Pulmonary artery endothelial cell (primary cell): ENCODE results near the gene CDCA3. TPM values are rescaled to one million over a fixed set of nuclear protein-coding genes. Genes with fewer than 3 reads are reported as not detected.
"Not testable (repeated sequence)": the region's sequence is repeated elsewhere in the genome, so short reads cannot be mapped to it uniquely, and the experiment has no call there.

ENCODE experiments used
- DNase-seq: peaks from one replicate; pipeline ENCODE4 v3.0.0-alpha.2; 2011; ENCODE audit warnings: low read depth, low spot score
- total RNA-seq: library from RNA; depleted of rRNA; stranded (reverse); fragments of >200 nt; gene quantifications from 2 replicates; pipeline ENCODE4 v1.2.3, GENCODE V29; 2014

CDCA3 gene
- total RNA-seq, 1 donor from 2014 or later, result 11.0 TPM

DNA sequence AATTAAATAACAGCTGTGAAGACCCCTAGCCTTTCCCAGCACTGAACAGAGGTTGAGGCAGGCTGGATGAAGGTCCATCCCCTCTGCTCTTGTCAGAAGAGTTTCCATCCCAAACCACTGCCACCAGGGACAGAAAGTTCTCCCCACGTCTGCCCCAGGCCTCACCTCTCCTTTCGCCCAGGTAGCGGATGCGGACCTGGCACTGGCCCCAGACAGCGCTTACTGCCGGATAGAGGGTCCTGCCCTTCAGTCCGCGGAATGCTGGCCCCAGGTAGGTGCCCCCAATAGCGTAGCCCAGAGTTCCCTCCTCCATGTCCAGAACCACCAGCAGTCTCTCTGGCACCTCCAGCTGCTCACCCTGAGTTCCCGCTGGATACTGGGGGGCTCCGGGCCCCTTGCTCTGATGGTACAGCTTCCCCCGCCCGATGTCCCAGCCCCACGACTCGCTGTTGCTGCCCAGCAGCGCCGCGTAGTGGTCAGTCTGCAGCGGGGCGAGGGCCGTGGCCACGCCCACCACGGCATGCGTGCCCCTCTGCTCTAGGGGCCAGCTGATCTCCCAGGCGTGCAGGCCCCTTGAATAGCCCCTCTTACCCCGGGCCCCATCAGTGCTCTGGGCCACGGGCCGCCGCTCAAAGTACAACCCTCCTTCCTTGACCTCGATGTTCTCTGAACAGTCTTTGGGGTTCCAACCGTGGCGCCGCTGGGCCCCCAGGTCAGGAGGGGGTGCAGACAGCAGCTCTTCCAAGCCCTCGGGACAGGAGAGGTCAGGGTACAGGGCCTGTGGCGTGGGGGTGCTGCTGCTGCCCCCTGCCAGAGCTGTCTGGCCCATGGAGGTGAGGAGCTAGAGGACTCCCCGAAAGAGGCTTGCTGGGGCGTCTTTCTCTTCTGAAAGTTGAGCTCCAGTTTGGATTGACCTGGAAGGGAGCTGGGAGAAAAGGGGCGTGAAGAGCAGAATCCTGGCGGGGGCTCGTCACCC lies 21.3 kb upstream of the CDCA3 start:
- no peak for DNase-seq

DNA sequence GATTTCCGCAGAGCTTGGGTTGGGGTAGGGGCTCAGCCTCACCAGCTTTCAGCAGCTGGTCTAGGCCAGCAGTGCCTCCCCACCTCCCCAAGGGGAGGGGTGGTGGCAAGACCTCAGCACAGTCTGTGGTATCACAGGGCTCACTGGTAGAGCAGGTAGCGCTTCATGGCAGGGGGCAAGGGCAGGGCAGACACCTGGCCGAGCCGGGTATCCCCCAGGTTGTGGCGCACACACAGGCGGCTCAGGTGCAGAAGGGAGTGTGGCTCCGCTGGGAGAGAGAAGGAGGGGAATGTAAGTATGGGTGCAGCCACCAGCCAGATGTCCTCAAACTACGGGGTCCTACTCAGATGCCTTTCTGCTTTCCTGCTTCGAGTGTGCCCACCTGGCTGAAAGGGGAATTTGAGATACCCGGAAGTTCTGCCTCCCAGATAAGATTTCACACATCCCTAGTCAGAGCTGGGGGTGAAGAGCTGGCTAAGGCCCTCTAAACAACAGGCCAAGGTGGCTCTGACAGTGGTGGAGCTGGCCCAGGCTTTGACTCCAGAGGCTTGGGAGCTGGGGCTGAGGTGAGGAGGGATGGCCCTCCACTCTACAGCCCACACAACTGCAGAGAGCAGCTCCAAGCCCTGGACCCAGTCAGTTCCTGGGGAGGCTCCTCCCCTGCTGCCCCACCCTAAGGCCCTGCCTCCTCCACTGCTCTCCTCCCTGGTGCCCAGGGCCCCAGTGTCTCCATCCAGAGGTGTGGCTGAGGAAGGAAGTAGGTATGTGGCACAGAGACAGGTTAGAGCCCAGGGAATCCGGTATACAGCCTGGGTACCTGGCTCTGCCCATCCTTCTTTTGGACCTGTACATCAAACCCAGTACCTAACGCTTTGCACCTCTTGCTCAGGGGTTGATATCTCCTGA lies 20.2 kb upstream of the CDCA3 start:
- no peak for DNase-seq

DNA sequence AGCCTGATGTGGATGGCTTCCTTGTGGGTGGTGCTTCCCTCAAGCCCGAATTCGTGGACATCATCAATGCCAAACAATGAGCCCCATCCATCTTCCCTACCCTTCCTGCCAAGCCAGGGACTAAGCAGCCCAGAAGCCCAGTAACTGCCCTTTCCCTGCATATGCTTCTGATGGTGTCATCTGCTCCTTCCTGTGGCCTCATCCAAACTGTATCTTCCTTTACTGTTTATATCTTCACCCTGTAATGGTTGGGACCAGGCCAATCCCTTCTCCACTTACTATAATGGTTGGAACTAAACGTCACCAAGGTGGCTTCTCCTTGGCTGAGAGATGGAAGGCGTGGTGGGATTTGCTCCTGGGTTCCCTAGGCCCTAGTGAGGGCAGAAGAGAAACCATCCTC lies 19.2 kb upstream of the CDCA3 start:
- DNase-seq, result not testable (repeated sequence)

GRCh38 chr12:6869049-6870021 lies 18.2 kb upstream of the CDCA3 start:
- DNase-seq, result no peak

DNA sequence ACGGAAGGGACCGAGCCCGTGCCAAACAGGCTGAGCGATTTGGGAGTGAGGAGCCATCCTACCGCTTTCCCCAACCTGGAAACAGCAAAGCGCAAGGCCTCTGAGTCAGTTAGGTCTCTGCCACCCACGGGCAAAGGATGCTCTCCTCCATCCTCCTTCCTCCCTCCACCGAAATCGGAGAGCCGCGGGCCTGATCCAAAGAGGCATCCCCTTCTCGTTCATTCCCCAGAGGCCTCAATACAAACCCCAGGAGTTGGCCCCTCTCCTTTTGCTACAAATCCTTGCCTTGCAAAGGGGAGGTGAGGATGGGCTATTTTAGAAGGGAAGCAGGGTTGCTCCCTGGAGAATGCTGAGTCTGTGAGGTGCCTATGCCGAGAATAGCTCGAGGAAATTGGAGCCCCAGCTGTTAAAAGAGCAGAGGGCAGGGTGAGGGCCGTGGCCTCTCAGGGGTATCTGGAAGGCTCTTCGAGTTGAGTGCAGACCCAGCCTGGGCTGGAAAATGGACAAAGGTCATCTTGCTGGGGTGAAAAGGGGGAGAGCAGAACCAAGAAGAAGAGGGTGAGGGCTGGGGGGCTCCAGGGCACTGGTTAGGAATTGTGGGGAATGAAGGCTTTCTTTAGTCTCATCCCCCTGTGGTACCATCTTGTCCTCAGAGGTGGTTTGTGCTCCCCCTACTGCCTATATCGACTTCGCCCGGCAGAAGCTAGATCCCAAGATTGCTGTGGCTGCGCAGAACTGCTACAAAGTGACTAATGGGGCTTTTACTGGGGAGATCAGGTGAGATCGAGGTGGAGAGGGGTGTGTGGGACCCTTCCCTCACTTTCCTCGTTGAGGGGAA lies 17.3 kb upstream of the CDCA3 start:
- no peak for DNase-seq

DNA sequence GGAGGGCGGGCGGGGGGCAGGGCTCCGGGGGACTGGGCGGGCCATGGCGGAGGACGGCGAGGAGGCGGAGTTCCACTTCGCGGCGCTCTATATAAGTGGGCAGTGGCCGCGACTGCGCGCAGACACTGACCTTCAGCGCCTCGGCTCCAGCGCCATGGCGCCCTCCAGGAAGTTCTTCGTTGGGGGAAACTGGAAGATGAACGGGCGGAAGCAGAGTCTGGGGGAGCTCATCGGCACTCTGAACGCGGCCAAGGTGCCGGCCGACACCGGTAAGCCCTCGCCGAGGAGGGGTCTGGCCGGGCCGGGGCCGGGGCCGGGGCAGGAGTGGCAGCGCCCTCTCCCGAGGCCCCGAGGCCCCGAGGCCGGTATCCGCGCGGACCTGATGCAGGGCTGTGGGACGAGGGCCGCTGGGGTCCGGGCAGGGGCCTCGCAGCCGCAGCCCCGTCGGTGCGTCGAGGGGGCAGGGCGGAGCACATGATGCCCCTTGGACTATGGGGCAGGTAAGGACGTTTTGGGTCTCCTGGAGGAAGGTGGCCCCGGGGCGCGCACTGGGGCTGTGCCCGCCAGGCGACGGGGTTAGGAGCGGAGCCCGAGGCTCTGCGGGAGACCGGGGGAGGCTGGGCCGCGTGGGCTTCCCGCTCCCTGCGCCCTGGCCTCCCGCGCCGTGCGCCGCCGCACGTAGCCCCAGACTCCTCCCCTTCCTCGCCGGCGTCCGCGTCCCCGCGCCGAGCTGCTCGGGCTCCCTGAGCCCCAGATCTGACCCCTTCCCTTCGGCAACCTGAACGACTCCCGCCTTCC lies 16.5 kb upstream of the CDCA3 start, which contains the start of gene TPI1:
TSS of gene TPI1 (plus strand) at position 119 of the 798 bp plus-strand sequence. CDS start at position 155, 36 bp downstream.
- DNase-seq, result no peak

DNA sequence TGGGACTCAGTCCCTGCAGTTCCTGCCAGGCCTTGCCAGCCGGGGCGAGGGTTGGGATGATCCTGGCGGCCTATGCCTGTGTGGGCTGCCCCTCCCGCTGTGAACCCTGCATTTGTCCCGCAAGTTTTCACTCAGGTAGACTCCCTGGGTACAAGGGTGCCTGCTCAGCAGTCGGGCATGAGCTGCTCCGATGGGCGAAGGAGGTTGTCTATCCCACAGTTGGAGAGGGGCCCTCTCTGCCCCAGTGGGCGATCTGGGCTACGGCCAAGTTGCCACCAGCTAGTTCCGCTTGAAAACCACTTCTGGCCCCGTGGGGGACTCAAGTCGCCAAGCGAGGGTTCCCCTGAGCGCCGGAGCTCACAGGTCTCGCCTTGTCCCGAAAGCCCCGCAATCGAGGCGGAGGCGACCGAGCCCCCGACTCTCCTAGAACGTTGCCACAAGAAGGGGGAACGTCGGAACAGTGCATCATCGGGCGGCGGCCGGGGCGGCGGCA lies 15.9 kb upstream of the CDCA3 start:
- no peak for DNase-seq

DNA sequence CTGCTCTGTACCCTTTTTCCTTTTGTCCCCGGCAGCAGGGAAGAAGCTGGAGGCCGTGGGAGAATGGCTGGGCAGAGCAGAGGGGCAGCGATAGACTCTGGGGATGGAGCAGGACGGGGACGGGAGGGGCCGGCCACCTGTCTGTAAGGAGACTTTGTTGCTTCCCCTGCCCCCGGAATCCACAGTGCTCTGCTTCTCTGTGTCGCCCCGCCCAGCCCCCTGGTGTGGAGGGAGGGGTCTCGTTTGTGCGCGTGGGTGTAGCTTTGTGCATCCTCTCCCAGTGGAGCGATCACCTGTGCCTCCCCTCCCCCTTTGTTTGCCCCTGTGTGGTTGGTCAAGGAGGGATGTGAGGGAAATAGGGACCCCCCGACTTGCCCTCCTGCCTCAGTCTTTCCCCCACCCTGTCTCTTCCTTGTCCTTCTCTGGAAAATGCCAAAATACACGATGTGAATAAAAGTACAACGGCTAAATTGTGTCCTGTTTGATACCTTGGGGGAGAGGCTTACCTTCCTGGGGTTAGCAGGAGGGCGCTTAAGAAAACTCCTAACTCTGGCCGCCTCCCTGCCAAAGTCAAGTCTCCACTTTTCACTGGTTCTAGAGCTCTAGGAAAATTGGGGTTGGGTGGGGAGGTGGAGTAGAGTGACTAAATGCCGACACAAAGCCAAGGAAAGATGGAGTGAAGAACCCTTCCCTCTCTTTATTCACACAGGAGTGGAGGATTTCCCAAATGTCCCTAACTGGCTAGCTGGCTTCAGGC lies 15.3 kb upstream of the CDCA3 start:
- no peak for DNase-seq

DNA sequence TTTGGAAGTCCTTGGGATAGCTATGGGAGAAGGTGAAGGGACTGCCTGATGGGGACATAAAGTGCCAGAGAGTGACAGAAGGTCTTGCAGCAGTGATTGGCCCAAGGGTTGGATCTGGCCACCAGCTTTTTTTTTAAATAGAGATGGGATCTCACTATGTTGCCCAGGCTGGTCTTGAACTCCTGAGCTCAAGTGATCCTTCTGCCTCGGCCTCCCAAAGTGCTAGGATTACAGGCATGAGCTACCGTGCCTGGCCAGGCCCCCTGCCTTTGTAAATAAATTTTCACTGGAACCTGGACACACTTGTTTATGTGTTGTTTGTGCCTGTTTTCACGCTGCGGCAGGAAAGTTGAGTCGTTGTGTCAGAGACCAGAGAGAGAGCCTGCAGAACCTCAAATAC lies 14.2 kb upstream of the CDCA3 start:
- not testable (repeated sequence) for DNase-seq

- no peak for DNase-seq
Measured at GRCh38 chr12:6863586-6864321, 12.7 kb upstream of the CDCA3 start.

GRCh38 chr12:6863033-6863432 lies 11.9 kb upstream of the CDCA3 start:
- DNase-seq, result no peak

DNA sequence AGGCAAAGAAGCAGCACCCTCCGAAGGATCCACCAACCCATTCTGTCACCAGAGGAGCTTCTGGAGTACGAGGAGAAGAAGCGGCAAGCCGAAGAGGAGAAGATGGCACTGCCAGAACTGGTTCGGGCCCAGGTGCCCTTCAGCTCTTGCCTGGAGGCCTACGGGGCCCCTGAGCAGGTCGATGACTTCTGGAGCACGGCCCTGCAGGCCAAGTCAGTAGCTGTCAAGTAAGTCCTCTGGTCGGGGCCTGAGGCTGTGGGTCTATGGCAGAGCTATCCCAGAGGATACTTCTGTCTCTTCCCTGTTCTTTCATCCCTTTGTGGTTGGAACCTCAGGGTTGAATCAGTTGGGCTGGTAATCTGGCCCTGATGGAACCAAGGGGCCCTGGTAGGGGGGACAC lies 10.3 kb upstream of the CDCA3 start:
- DNase-seq, result no peak

GRCh38 chr12:6860942-6861341 lies 9.9 kb upstream of the CDCA3 start:
- DNase-seq, result no peak

DNA sequence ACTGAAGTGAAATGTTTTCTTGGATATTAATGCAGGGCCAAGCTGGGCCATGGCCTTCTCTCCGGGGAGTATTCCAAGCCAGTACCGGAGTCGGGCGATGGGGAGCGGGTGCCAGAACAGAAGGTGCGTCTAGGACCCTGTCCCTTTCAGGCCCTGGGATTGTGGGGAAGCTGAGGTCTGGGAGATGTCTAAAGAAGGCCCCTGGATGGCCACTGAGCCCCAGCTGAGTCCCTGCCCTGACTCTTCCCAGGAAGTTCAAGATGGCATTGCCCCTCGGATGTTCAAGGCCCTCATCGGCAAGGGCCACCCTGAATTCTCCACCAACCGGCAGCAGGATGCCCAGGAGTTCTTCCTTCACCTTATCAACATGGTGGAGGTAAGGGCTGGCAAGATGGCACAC lies 9.0 kb upstream of the CDCA3 start:
- DNase-seq, result no peak

- DNase-seq, result no peak
Measured at GRCh38 chr12:6858799-6859198, 7.7 kb upstream of the CDCA3 start.

DNA sequence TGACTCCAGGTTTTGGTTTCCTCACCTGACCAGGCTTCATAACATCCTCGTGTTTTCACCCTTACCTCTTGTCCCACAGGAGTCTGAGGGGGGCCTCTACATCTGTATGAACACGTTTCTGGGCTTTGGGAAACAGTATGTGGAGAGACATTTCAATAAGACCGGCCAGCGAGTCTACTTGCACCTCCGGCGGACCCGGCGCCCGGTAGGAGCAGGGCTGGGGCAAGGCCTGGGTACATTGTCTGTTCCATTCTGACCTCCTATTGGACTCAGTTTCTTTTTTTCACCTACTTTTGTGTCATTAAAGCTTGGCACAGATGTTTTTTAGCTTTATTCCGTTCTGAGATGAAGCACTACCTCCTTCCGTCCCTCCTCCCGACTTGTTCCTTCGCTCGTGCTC lies 4.2 kb upstream of the CDCA3 start:
- DNase-seq, result no peak

DNA sequence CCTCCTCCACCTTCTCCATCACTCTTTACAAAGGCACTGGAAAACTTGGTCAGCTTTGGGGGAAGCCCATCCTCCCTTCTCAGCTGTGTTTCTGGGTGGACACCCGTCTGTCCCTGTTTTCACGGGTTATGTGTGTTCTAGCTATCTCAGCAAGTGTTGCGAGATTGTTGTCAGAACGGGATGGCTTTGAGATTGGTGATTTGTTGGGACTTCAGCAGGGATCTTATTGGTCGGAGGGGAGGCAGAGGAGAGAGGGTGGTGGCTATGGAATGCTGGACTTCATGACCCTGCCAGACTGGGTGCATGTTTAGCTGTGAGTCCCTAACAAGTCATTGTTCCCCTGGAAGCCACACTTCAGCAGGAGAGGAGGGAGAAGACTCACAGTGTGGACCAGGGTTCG lies 3.0 kb upstream of the CDCA3 start:
- DNase-seq, result no peak

DNA sequence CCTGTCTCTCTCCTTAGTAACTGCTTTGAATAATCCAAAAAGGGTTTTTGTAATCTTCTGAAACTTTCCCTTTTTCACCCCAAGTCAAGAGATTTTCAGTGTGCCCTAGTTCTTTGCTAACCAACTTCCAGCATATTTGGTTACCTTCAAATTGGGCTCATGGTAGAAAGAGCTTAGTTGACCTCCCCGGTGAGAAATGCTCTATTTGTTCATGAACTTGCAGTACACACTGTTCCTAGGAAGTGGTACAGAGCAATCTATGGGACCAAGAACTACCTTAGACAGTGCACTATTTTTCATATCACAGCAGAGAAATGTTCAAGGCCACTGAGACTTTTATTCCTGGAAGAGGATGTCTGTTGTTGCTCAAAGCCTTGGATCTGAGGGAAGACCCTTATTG lies 2.5 kb upstream of the CDCA3 start:
- no peak for DNase-seq
